AG10803 (cell line): ENCODE results near the gene NIPAL3.

ENCODE experiments used
- DNase-seq: peaks from one replicate; pipeline ENCODE4 v3.0.0; 2010; ENCODE audit warnings: low read depth
- H3K4me3 ChIP-seq: 2 replicates; pipeline ENCODE4 v1.5.1; 2011; ENCODE audit warnings: mild to moderate bottlenecking, low read length, control low read depth
- CTCF ChIP-seq: conservative IDR thresholded peaks from 2 replicates; pipeline ENCODE4 v1.5.1; 2011; ENCODE audit warnings: mild to moderate bottlenecking, low read length, control low read depth, inconsistent platforms

NIPAL3 gene

GRCh38 chr1:24415334-24415909, at the start of gene NIPAL3:
Gene NIPAL3 (plus strand): TSS chr1:24415802. CDS start chr1:24419548, 3,746 bp downstream.
- H3K4me3 ChIP-seq, result peak within 1 kb of the TSS; percentile 74

GRCh38 chr1:24366707-24367106, 48.9 kb upstream of the NIPAL3 start:
- DNase-seq, result no peak
- no peak overlapping the region for H3K4me3 ChIP-seq
- TF ChIP-seq CTCF, result no peak

More at GRCh38 chr1:24415334-24415909, at the start of gene NIPAL3:
- peak; percentile 56 for TF ChIP-seq CTCF
- peak; percentile 99 for DNase-seq

- peak; percentile 50 for DNase-seq
- no peak overlapping the region for H3K4me3 ChIP-seq
- TF ChIP-seq CTCF, result no peak
These were observed 46.4 kb upstream of the NIPAL3 start for GRCh38 chr1:24369199-24369598.

- DNase-seq, result no peak
- no peak for TF ChIP-seq CTCF
- H3K4me3 ChIP-seq, result no peak overlapping the region
These were observed 45.8 kb upstream of the NIPAL3 start for GRCh38 chr1:24369801-24370200.

- no peak for TF ChIP-seq CTCF
- no peak for DNase-seq
- no peak overlapping the region for H3K4me3 ChIP-seq
These were observed 42.6 kb upstream of the NIPAL3 start for GRCh38 chr1:24373044-24373443.

- TF ChIP-seq CTCF, result no peak
- no peak for DNase-seq
- no peak overlapping the region for H3K4me3 ChIP-seq
These were observed 41.9 kb upstream of the NIPAL3 start for GRCh38 chr1:24373710-24374109.

GRCh38 chr1:24374891-24375786, 40.5 kb upstream of the NIPAL3 start:
- no peak overlapping the region for H3K4me3 ChIP-seq
- no peak for TF ChIP-seq CTCF
- DNase-seq, result no peak
